ENCODE measurements around the gene SLCO2B1.

GRCh38 chr11:75152651-75153427 is 1.9 kb downstream of the SLCO2B1 start:
- no peak for TF ChIP-seq EZH2 (IDR thresholded peaks at IDR 0.05; ENCODE audit: insufficient read depth, low read length)
- TF ChIP-seq, protein P1, sequence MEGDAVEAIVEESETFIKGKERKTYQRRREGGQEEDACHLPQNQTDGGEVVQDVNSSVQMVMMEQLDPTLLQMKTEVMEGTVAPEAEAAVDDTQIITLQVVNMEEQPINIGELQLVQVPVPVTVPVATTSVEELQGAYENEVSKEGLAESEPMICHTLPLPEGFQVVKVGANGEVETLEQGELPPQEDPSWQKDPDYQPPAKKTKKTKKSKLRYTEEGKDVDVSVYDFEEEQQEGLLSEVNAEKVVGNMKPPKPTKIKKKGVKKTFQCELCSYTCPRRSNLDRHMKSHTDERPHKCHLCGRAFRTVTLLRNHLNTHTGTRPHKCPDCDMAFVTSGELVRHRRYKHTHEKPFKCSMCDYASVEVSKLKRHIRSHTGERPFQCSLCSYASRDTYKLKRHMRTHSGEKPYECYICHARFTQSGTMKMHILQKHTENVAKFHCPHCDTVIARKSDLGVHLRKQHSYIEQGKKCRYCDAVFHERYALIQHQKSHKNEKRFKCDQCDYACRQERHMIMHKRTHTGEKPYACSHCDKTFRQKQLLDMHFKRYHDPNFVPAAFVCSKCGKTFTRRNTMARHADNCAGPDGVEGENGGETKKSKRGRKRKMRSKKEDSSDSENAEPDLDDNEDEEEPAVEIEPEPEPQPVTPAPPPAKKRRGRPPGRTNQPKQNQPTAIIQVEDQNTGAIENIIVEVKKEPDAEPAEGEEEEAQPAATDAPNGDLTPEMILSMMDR (IDR thresholded peaks at IDR 0.05; ENCODE audit: insufficient read depth, low read depth, low read length), result no peak
